GM15510 (cell line): ENCODE measurements around the gene BMP2.

Source experiments
- POLR2A ChIP-seq: IDR thresholded peaks from 3 replicates; pipeline ENCODE4 v1.6.1; 2011; ENCODE audit warnings: borderline replicate concordance; ENCODE audit not compliant: insufficient read length; ENCODE audit errors: extremely low read depth

Gene BMP2

GRCh38 chr20:6767536-6768227 lies at the start of gene BMP2:
TSS of gene BMP2 (plus strand) at chr20:6767686. CDS start at chr20:6770127, 2,441 bp downstream.
- no peak for TF ChIP-seq POLR2A

DNA sequence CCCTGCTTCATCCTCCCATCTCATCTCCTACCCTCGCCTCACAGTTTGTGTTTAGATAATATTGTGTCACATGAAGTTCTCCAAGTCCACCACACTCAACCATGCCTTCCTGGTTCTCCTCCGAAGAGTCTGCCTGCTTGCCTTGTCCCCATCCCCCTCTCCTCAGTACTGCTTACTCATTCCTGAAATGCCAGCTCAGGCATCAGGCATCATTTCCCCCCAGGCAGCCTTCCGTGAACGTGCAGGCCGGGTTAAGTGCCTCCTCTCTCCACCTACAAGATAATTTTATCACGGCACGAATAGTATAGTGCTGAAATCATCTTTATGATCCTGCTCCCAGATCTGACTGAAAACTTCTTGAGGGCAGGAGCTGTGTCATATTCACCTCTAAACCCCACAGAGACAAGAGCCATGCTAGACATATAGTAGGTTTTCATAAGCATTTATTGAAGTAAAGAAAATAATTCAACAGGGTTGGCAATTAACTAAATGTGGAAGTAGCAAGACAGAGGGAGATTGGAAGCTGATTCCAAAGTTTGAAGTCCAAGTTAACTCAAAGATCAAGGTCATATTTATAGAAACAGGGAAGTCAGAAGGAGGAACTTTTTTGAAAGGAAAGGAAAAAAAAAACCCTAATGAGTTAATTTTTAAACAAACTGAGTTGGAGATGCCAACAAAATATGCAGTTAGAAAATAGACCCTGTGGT lies 48.7 kb upstream of the BMP2 start:
- TF ChIP-seq POLR2A: no peak

DNA sequence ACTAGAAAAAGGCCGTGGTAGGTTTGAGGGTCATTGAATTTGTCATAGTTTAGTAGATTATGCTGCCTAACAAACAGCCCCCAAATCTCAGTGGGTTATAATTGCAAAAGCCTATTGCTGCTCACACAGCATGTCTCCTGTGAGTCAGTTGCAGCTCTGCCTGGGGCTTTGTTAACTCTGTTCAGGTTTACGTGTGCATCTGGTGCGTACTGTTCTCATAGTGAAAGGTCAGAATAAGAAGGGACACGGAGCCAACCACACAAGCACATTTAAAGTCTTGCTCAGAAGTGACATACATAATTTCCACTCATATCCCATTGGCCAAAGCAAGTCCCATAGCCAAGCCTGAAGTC lies 48.1 kb upstream of the BMP2 start:
- no peak for TF ChIP-seq POLR2A

GRCh38 chr20:6726761-6727160 lies 40.7 kb upstream of the BMP2 start:
- no peak for TF ChIP-seq POLR2A

GRCh38 chr20:6730672-6731328 lies 36.7 kb upstream of the BMP2 start:
- no peak for TF ChIP-seq POLR2A

DNA sequence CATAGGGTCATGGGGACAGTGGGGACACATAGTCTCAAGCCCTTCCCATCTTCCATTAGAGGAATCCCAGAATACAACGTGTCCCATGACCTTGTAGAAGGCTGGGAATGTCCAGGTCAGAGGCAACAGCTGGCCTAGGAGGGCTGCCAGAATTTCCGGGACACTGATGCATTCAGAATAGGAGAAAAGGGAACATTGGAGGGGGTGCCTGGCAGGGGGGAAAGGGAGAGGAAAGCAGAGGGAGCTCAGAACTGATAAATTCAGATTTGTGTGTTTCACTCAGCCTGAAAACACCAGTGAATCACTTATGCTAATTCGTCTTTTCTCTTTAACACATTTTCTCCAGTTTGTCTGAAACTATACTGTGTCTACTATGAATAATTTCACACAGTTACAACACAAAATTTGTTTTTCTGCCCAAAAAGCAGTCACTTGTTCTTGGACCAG lies 35.5 kb upstream of the BMP2 start:
- no peak for TF ChIP-seq POLR2A

GRCh38 chr20:6732851-6733250 lies 34.6 kb upstream of the BMP2 start:
- TF ChIP-seq POLR2A: no peak

GRCh38 chr20:6733965-6734364 lies 33.5 kb upstream of the BMP2 start:
- no peak for TF ChIP-seq POLR2A

GRCh38 chr20:6735942-6736845 lies 31.3 kb upstream of the BMP2 start:
- TF ChIP-seq POLR2A: no peak

DNA sequence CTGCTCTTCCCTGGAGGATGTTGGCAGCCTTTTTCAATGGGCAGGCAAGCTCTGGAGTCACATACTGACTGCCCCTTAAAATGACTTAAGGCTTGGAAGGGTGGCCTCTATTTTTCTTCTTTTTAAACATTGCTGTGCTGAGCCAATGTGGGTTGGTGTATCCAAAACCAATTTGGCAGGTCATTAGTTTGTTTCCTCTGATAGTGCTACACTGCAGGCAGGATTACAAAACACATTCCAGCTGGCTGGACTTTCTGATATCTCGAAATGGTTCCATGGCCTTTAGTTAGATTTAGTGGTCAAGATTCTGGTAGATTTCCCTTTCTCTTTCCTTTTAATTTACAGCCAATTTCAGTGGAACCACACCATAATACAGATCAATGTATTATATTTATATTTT lies 28.1 kb upstream of the BMP2 start:
- TF ChIP-seq POLR2A: no peak

GRCh38 chr20:6740096-6740495 lies 27.4 kb upstream of the BMP2 start:
- TF ChIP-seq POLR2A: no peak

DNA sequence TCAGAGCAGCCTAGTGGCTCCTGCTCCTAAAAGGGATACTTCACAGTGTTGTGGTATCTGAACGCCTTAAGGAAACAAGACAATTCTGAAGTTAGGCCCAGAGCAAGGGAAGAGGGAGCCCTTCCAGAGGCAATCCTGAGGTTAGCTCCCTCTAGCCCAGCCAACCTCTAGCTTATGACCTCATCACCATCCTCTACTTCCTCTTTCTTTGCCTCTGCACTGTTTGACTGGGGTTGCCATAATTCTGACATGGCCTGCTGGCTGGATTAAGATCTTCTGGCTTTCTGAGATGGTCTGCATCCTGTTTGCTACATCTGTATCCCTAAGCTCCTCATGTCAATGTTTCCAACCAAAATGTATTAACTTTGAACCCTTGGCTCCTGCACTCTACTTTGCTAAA lies 23.3 kb upstream of the BMP2 start:
- TF ChIP-seq POLR2A: no peak

DNA sequence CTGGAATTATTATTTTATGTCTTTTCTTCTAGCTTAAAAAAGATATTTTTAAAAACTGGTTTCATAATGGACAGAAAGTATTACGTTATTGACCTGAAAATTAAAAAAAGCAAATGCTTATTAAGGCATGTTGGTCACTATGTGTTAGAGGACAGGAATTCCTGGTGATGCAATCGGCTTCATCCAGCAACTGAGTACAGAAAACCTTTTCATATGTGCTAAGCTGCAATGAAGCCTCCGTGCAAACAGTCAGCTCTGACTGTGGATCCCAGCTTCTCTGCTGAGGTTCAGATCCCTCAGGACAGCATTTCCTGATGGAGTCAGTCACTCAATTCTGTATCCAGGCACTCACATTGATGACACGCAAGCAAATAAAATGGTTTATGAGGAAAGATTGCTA lies 22.7 kb upstream of the BMP2 start:
- TF ChIP-seq POLR2A: no peak

- no peak for TF ChIP-seq POLR2A
Measured at GRCh38 chr20:6746901-6747609, 20.4 kb upstream of the BMP2 start.
